Measurements from ENCODE around the gene PTGFRN. TPM values are rescaled to one million over a fixed set of nuclear protein-coding genes. Genes with fewer than 3 reads are reported as not detected.

The PTGFRN gene
- total and polyA plus RNA-seq, 4 donors: 5.4 to 12.6 (median 7.2) TPM

DNA sequence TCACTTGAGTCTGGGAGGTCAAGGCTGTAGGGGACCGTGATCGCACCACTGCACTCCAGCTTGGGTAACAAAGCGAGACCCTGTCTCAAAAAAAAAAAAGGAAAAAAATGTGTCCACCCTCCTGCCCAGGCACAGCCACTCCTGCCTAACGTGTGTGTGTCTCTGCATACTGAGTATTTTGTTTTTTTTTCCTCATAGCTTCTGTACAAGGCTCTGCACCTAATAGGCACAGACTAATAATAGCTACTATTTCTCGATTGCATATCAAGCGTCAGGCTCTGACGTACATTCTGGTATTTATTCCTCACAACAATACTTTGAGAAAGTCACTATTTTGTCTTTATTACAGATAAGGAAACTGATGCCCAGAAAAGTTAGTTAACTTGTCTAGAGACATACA lies 5.0 kb downstream of the PTGFRN start:
- H3K9ac ChIP-seq (ENCODE audit: low read depth in 1 of 2, low read length in 2 of 2): no peak overlapping the region
- H3K27ac ChIP-seq (ENCODE audit: low read depth in 1 of 2, low read length in 2 of 2): no peak overlapping the region
- peaks cover 0 to 10% (median 7%) of the 10 kb centered on the region in 4 donors for H3K4me1 ChIP-seq (ENCODE audit: control insufficient read depth in 4 of 4, insufficient read depth in 4 of 4, low read length in 3 of 4)
- H3K27me3 ChIP-seq (ENCODE audit: control insufficient read depth in 4 of 4, insufficient read depth in 4 of 4, low read length in 3 of 4): no peaks in the 10 kb centered on the region
- 91% methylated on average over 7 of the region's 7 CpGs for WGBS
- no peak overlapping the region for H3K4me3 ChIP-seq (ENCODE audit: low read depth in 1 of 3, low read length in 3 of 3)
- H3K9me3 ChIP-seq (ENCODE audit: control insufficient read depth in 4 of 4, low read length in 3 of 4): no peaks in the 10 kb centered on the region
- no peak for DNase-seq (ENCODE audit: low spot score)
- TF ChIP-seq NR2F2 (IDR thresholded peaks at IDR 0.05): no peak
- no peak for TF ChIP-seq ATF3 (IDR thresholded peaks at IDR 0.05)
- no peak for TF ChIP-seq SP1 (IDR thresholded peaks at IDR 0.05)
- TF ChIP-seq YY1 (IDR thresholded peaks at IDR 0.05): no peak
- no peak for TF ChIP-seq TAF1 (conservative IDR thresholded peaks at IDR 0.05)
- no peak for TF ChIP-seq FOXA1 (IDR thresholded peaks at IDR 0.05)
- TF ChIP-seq GABPA (IDR thresholded peaks at IDR 0.05 in 1 of 2, conservative IDR thresholded peaks at IDR 0.05 in 1 of 2): no peak
- no peak for TF ChIP-seq RAD21 (IDR thresholded peaks at IDR 0.05)
- no peak for TF ChIP-seq CTCF (IDR thresholded peaks at IDR 0.05; ENCODE audit: low read depth, low read length, missing input control)
- TF ChIP-seq HNF4G (IDR thresholded peaks at IDR 0.05): no peak
- no peak for TF ChIP-seq REST (IDR thresholded peaks at IDR 0.05)
- TF ChIP-seq HNF4A (conservative IDR thresholded peaks at IDR 0.05): no peak
- H3K36me3 ChIP-seq (ENCODE audit: control insufficient read depth in 4 of 4, insufficient read depth in 3 of 4, low read depth in 1 of 4, low read length in 3 of 4): no peaks in the 10 kb centered on the region

GRCh38 chr1:116915086-116915661 lies 5.5 kb downstream of the PTGFRN start:
- no peak overlapping the region for H3K4me3 ChIP-seq (ENCODE audit: low read depth in 1 of 3, low read length in 3 of 3)
- H3K9ac ChIP-seq (ENCODE audit: low read depth in 1 of 2, low read length in 2 of 2): no peak overlapping the region
- no peaks in the 10 kb centered on the region for H3K9me3 ChIP-seq (ENCODE audit: control insufficient read depth in 4 of 4, low read length in 3 of 4)
- no peaks in the 10 kb centered on the region for H3K27me3 ChIP-seq (ENCODE audit: control insufficient read depth in 4 of 4, insufficient read depth in 4 of 4, low read length in 3 of 4)
- WGBS: 83% methylated on average over 7 of the region's 7 CpGs
- peaks cover 0 to 13% (median 8%) of the 10 kb centered on the region in 4 donors for H3K4me1 ChIP-seq (ENCODE audit: control insufficient read depth in 4 of 4, insufficient read depth in 4 of 4, low read length in 3 of 4)
- no peak overlapping the region for H3K27ac ChIP-seq (ENCODE audit: low read depth in 1 of 2, low read length in 2 of 2)
- DNase-seq (ENCODE audit: low spot score): no peak
- TF ChIP-seq REST (IDR thresholded peaks at IDR 0.05) (no peak), YY1 (IDR thresholded peaks at IDR 0.05) (no peak), HNF4G (IDR thresholded peaks at IDR 0.05) (no peak), FOXA2 (IDR thresholded peaks at IDR 0.05) (no peak), JUND (IDR thresholded peaks at IDR 0.05) (no peak), EGR1 (IDR thresholded peaks at IDR 0.05; ENCODE audit: low read depth in 2 of 2) (no peak), GABPA (IDR thresholded peaks at IDR 0.05 in 1 of 2, conservative IDR thresholded peaks at IDR 0.05 in 1 of 2) (no peak), RXRA (IDR thresholded peaks at IDR 0.05) (no peak), CTCF (IDR thresholded peaks at IDR 0.05; ENCODE audit: low read depth, low read length, missing input control) (no peak), TAF1 (conservative IDR thresholded peaks at IDR 0.05) (no peak), SP1 (IDR thresholded peaks at IDR 0.05) (no peak)
- no peaks in the 10 kb centered on the region for H3K36me3 ChIP-seq (ENCODE audit: control insufficient read depth in 4 of 4, insufficient read depth in 3 of 4, low read depth in 1 of 4, low read length in 3 of 4)
